K562 (cell line): ENCODE data around the gene TNFRSF6B. TPM values are rescaled to one million over a fixed set of nuclear protein-coding genes. Genes with fewer than 3 reads are reported as not detected.

Experiments
- AFF4 ChIP-seq: sonication (generic); formaldehyde crosslinking; IDR thresholded peaks from 2 replicates; pipeline ENCODE4 v1.8.0; 2023; ENCODE audit warnings: mild to moderate bottlenecking, missing genetic modification reagents
- BRCA1 ChIP-seq, 2 experiments: fragments of 450-650 bp in 1 of 2; sonication (generic) in 1 of 2; formaldehyde crosslinking in 1 of 2; IDR thresholded peaks; 2 replicates each; pipeline versions ENCODE4 v1.5.0 to v1.6.1; 2017 to 2020; ENCODE audit warnings: mild to moderate bottlenecking in 1 of 2, missing genetic modification reagents in 1 of 2
- EGR1 ChIP-seq: fragments of 450-650 bp; conservative IDR thresholded peaks from 2 replicates; pipeline ENCODE4 v1.6.1; 2017; ENCODE audit warnings: mild to moderate bottlenecking
- EP300 ChIP-seq: IDR thresholded peaks from 2 replicates; pipeline ENCODE4 v1.6.1; 2012; ENCODE audit warnings: low read length, improper control_type of control experiment
- FOXA3 ChIP-seq, 2 experiments: fragments of 450-650 bp in 1 of 2; sonication (generic) in 1 of 2; formaldehyde crosslinking; IDR thresholded peaks in 1 of 2; conservative IDR thresholded peaks in 1 of 2; 2 replicates each; pipeline versions ENCODE4 v1.4.0 to v1.8.0; 2020 to 2022; ENCODE audit warnings: mild to moderate bottlenecking in 2 of 2, missing genetic modification reagents in 1 of 2
- JUN ChIP-seq, 2 experiments: sonication (generic) in 1 of 2; formaldehyde crosslinking in 1 of 2; IDR thresholded peaks; 2 replicates each; pipeline versions ENCODE4 v1.6.1 to v1.8.0; 2012 to 2022; ENCODE audit warnings: borderline replicate concordance in 2 of 2, mild to moderate bottlenecking in 2 of 2, improper control_type of control experiment in 1 of 2, low read depth in 1 of 2, low read length in 1 of 2, missing genetic modification reagents in 1 of 2
- MEF2D ChIP-seq: conservative IDR thresholded peaks from 2 replicates; pipeline ENCODE4 v1.6.1; 2016; ENCODE audit warnings: low read depth, missing genetic modification characterization, missing compliant biosample characterization
- MTA1 ChIP-seq: fragments of 450-650 bp; IDR thresholded peaks from 2 replicates; pipeline ENCODE4 v1.6.1; 2017; ENCODE audit warnings: borderline replicate concordance
- PHF21A ChIP-seq: fragments of 450-650 bp; IDR thresholded peaks from 2 replicates; pipeline ENCODE4 v1.6.1; 2017; ENCODE audit warnings: low read depth, borderline replicate concordance
- TEAD4 ChIP-seq, 2 experiments: sonication (generic) in 1 of 2; formaldehyde crosslinking in 1 of 2; IDR thresholded peaks; 2 replicates each; pipeline versions ENCODE4 v1.6.1 to v1.8.0; 2012 to 2022; ENCODE audit warnings: borderline replicate concordance in 1 of 2, inconsistent platforms in 1 of 2, low read length in 1 of 2, mild to moderate bottlenecking in 1 of 2, missing genetic modification reagents in 1 of 2
- WHSC1 ChIP-seq: IDR thresholded peaks from one replicate; pipeline ENCODE4 v1.6.1; 2012; ENCODE audit warnings: low read length, control low read depth, inconsistent platforms
- ZNF511 ChIP-seq: sonication (generic); formaldehyde crosslinking; IDR thresholded peaks from 2 replicates; pipeline ENCODE4 v1.8.0; 2022; ENCODE audit warnings: mild to moderate bottlenecking, missing genetic modification reagents
- polyA plus RNA-seq, 8 experiments: library from polyadenylated mRNA; depleted of rRNA in 4 of 8; stranded (reverse) in 5 of 8; unstranded in 3 of 8; fragments of >200 nt; fragmentation: Nextera tagmentation in 2 of 8; fragmentation: Illumina TruSeq in 1 of 8; extraction: Ambion mirVana in 2 of 8; extraction: Trizol in 1 of 8; gene quantifications; 2 replicates each; pipeline versions ENCODE4 v1.2.1 to v1.2.3, GENCODE V29; 2011 to 2014; ENCODE audit warnings: inconsistent platforms in 1 of 8, missing spikeins in 1 of 8
- total RNA-seq, 7 experiments: library from RNA; depleted of rRNA in 6 of 7; stranded (reverse); fragments of >200 nt in 6 of 7; fragmentation: Illumina TruSeq in 2 of 7; extraction: Trizol in 2 of 7; gene quantifications; 2 replicates each; pipeline versions ENCODE4 v1.2.1 to v1.2.3, GENCODE V29; 2011 to 2021; ENCODE audit warnings: low replicate concordance in 1 of 7
- TF ChIP-seq, protein P1 (sequence below): IDR thresholded peaks from 3 replicates; pipeline ENCODE4 v1.6.1; 2011; ENCODE audit warnings: borderline replicate concordance, mild to moderate bottlenecking, moderate library complexity; ENCODE audit not compliant: insufficient read length; ENCODE audit errors: extremely low read depth
- TF ChIP-seq, protein P2 (sequence below), 3 experiments: fragments of 200-800 bp in 1 of 3; sonication (Bioruptor generic) in 1 of 3; sonication (generic) in 1 of 3; formaldehyde crosslinking in 1 of 3; IDR thresholded peaks; 2 replicates each; pipeline versions ENCODE4 v1.6.1 to v1.8.0; 2016 to 2022; ENCODE audit warnings: mild to moderate bottlenecking in 2 of 3, missing compliant biosample characterization in 2 of 3, missing genetic modification characterization in 2 of 3, missing genetic modification reagents in 1 of 3
- TF ChIP-seq, protein P3 (sequence below): fragments of 250-450 bp; sonication (Bioruptor Pico); IDR thresholded peaks from 2 replicates; pipeline ENCODE4 v1.5.0; 2021

Gene TNFRSF6B
- total and polyA plus RNA-seq, 9 of the 15 experiments (the other 6 are each of a cell fraction or from before 2014, with no cell fraction given): 0.10 to 3.5 (median 0.32) TPM; not detected in 6

DNA sequence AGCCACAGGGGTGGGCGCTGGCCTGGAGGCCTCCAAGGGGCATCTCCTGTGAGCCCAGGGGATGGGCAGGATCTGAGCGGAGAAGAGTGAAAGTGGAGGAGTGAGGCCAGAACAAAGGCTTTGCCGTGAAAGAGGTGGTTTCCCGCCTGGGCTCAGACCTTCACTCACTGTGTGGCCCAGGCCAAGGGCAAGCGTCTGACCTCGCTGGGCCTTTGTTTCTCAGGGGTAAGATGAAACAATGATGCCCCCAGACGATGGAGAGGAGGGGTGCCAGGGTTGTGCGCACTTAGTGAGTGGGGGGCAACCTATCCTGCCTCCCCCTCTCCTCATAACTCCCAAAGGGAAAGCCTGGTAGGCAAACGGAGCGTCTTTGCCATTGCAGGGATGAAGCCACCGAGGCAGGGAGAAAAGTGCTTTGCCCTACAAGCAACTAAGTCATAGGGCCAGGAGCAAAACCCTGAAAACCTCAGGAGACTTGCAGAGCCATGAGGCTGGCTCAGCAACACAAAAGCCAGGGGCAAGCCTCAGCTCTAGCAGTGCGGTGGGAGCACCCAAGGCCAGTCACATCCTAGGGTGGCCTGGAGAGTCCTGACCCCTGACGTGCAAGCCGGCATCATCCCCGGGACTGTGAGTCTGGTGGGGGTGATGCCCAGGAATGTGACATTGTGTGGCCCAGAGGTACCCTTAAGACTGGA, 42.3 kb upstream of the TNFRSF6B start (continued):
- TF ChIP-seq FOXA3 (CRISPR knock-in tag; conservative IDR thresholded peaks at IDR 0.05 in 1 of 2, IDR thresholded peaks at IDR 0.05 in 1 of 2) (0 out of 4 replicates have a peak, but pooled peaks of 1 of the 2 experiments have one; percentile 47), EGR1 (no peak), BRCA1 (IDR thresholded peaks at IDR 0.05) (no peak), BRCA1 (CRISPR knock-in tag; IDR thresholded peaks at IDR 0.05) (peak; percentile 55; the same call in 1 of the 2 replicates), MEF2D (no peak), WHSC1 (no peak), ZNF511 (CRISPR knock-in tag) (0 out of 2 replicates have a peak, but pooled peaks have one; percentile 58), MTA1 (no peak), PHF21A (no peak), JUN (IDR thresholded peaks at IDR 0.05; ENCODE audit: borderline replicate concordance, low read depth, low read length) (no peak), JUN (CRISPR knock-in tag; IDR thresholded peaks at IDR 0.05; ENCODE audit: borderline replicate concordance) (no peak), TEAD4 (IDR thresholded peaks at IDR 0.05; ENCODE audit: low read length) (no peak), TEAD4 (CRISPR knock-in tag; IDR thresholded peaks at IDR 0.05; ENCODE audit: borderline replicate concordance) (no peak), EP300 (no peak), AFF4 (CRISPR knock-in tag) (0 out of 2 replicates have a peak, but pooled peaks have one; percentile 4)
- TF ChIP-seq, protein P1, sequence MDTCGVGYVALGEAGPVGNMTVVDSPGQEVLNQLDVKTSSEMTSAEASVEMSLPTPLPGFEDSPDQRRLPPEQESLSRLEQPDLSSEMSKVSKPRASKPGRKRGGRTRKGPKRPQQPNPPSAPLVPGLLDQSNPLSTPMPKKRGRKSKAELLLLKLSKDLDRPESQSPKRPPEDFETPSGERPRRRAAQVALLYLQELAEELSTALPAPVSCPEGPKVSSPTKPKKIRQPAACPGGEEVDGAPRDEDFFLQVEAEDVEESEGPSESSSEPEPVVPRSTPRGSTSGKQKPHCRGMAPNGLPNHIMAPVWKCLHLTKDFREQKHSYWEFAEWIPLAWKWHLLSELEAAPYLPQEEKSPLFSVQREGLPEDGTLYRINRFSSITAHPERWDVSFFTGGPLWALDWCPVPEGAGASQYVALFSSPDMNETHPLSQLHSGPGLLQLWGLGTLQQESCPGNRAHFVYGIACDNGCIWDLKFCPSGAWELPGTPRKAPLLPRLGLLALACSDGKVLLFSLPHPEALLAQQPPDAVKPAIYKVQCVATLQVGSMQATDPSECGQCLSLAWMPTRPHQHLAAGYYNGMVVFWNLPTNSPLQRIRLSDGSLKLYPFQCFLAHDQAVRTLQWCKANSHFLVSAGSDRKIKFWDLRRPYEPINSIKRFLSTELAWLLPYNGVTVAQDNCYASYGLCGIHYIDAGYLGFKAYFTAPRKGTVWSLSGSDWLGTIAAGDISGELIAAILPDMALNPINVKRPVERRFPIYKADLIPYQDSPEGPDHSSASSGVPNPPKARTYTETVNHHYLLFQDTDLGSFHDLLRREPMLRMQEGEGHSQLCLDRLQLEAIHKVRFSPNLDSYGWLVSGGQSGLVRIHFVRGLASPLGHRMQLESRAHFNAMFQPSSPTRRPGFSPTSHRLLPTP: no peak
- TF ChIP-seq, protein P2, sequence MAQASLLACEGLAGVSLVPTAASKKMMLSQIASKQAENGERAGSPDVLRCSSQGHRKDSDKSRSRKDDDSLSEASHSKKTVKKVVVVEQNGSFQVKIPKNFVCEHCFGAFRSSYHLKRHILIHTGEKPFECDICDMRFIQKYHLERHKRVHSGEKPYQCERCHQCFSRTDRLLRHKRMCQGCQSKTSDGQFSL (CRISPR knock-in tag; IDR thresholded peaks at IDR 0.05): no peak
- TF ChIP-seq, protein P2 (tag; IDR thresholded peaks at IDR 0.05): no peak
- TF ChIP-seq, protein P3, sequence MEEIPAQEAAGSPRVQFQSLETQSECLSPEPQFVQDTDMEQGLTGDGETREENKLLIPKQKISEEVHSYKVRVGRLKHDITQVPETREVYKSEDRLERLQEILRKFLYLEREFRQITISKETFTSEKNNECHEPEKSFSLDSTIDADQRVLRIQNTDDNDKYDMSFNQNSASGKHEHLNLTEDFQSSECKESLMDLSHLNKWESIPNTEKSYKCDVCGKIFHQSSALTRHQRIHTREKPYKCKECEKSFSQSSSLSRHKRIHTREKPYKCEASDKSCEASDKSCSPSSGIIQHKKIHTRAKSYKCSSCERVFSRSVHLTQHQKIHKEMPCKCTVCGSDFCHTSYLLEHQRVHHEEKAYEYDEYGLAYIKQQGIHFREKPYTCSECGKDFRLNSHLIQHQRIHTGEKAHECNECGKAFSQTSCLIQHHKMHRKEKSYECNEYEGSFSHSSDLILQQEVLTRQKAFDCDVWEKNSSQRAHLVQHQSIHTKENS (CRISPR knock-in tag): no peak
